HG02885 (cell line): Measurements from ENCODE around the gene PTPRB.
A peak's percentile ranks its signal among the peaks of the same experiment; 100 is the strongest.

Source experiments
- ATAC-seq: cut with Tn5 transposase; IDR thresholded peaks from one replicate; pipeline ENCODE4 v1.9.1; 2021; ENCODE audit warnings: mild to moderate bottlenecking; ENCODE audit not compliant: unreplicated experiment, poor library complexity

Gene PTPRB

DNA sequence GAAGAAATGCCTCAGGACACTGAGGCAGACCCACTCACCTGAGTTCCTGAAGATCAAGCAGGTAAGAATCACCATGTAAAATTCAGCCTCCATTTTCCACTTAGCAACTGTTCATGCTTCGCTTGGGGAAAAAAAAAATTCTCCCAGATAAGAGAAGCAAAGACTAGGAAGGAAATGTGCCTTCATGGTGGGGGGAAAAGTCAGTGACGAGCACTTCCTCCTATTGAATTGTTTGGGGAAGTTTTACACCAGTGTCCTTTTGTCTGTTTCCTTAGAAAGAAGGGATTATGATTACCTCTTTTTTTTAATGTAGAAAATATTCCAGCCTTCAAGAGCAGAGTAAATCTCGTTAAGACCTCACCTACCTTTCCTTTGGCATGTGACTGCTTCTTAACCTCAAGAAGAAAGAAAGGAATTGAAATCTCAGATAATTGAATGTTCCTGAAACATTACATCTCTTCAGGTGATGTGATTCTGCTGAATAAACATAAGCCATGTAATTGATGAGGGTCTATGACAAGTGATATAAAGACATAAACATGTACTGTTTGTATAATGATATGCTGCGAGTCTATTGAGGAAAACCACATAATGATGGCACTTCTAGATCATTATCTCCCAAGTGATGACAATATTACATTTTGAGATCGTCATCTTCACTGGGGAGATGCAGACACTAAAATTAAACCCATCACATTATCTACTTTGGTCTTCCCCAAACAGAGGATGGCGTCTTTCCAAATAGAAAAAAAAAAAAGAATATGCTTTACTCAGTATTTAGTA, at the start of gene PTPRB:
Gene PTPRB (minus strand): TSS at position 127 of the 783 bp plus-strand sequence. CDS start 34 bp downstream, at position 93.
- ATAC-seq, result no peak

DNA sequence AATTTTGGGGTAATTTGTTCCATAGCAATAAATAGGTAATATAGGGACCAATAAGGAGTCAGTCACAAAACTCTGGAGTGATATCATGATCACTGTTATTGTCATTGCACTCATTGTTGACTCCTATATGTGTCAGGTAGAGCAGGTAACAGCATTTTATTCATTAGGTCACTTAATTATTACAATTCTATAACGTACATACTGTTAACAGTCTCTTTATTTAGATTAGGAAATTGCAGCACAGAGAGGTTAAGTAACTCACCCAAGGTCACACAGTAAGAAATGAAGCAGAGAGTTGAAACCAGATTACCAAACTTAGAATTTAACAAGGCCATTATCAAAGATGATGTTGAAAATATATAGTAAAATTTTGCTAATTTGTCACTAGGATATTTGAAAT, 49.7 kb upstream of the PTPRB start:
- ATAC-seq, result no peak

DNA sequence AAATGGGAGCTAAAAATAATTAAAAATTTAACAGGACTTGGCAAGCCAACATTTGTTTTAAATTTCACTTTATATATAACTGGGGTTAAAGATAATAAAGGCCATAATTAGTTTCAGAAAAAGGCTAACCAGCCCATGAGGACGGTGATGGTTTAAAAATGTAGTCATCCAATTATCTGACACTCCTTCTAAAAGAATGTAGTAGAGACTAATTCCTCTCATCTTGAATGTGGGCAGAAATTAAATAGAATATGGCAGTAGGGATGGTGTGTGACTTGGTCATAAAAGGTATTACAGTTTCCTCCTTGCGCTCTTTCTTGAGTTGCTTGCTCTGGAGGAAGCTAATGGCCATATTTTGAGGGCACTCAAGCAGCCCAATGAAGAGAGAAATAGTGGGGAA, 49.1 kb upstream of the PTPRB start:
- no peak for ATAC-seq

DNA sequence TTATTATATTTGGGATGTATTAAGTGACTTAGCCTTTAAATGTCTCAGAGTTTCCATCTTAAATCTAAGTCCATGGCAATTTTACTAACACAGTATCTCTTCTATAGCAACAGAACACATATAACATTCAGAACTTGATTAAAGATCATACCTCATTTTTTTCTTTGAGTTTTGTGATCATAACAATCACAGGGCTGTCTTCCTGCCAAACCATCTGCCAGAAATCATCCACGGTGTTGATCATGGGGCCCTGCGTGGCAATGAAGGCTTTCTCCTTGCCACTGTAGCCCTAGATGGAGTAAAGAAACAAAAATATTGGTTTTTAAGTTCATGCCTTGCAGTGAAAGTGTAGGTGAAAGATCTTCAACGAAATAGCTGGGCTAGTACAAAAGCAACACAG, 46.7 kb upstream of the PTPRB start:
- no peak for ATAC-seq

DNA sequence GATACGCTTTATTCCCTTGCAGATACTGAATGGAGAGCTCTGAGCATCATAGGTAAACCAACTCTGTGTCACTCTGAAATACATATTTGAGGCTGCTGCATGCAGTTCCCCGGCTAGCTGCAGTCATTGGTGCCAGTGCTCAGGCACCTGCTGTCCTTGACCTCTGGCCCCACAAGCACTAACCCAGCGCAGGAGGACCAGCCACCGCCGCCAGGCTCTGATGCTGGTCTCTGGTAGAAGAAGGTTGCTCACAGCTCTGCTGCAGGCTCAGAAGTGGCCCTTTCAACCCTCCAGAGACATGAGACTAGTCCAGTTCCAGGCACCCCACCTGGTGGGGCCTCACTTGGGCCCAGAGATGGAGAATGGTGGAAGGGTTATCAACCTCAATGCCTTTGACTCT, 34.5 kb upstream of the PTPRB start:
- ATAC-seq, result no peak

DNA sequence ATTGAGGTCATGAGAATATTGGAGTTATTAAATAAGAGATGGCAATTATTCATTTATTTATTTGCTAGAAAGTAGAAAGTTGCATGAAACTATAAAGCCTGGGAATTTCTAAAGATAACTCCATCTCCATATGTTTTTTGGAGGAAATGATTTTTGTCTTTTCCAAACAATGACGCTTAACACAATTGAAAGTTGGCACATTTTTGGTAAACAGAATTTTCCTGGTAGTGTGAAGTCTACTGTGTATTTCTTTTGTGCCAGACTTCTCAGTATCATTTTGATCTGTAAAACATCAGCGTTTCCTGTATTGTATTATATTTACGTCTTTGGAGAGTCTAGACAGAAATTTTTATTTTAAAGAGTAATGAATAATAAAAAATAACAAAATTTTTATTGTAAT, 33.7 kb upstream of the PTPRB start:
- ATAC-seq, result no peak

DNA sequence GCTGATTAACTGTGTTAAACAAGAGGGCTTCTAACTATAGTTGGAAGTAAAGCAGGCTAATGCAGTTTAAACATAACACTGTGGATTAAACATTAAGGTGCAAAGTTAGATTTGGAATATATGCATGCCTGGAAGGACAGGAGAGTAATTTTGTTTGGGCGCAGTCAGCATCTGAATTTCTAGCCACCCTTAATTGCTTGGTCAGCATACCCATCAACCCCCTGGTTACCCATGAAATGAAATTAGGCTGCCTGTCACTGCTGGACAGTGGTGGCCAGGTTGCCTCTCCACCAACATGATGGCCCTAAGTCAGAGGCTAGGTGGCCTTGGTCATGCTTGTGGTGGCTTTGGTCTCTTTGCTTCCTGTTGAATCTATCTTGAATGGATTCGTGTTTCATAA, 30.0 kb upstream of the PTPRB start:
- ATAC-seq, result no peak

DNA sequence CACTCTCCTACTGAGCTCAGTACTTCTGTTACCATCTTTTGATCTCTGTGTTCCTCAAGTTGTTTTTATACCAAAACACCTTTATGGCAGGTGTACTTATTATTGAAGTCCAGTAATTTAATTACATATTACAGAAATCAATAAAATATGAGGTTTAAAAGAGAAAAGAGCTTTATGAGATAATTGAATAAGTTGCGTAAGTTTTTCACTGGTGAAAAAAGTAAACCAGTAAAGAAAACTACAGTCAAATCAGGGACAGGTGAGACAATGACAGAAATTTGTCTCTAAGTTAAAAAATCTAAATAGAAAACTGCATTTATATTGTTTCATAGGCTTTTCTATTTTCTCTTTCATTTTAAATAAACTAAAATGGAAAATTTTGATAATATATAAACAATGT, 29.1 kb upstream of the PTPRB start:
- ATAC-seq, result no peak

DNA sequence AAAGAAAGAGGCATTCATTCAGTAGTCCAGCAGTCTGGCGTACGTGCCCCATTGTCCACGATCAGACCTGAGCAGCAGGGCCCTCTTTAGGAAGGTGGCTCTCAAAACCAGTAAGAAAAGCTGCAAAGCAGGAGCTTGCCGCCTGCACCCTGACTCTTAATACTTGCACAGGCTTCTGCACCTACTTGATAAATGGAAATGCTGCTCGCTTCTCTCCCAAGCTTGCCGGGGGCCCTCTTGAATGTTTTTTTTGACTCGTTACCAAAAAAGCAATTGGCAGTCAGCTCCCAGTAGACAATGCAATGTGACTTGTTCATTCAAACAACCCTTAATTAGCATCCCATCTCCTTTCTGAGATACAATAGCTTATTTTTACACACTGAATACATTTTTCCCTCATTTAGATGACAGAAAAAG, 27.2 kb upstream of the PTPRB start:
- ATAC-seq, result no peak

DNA sequence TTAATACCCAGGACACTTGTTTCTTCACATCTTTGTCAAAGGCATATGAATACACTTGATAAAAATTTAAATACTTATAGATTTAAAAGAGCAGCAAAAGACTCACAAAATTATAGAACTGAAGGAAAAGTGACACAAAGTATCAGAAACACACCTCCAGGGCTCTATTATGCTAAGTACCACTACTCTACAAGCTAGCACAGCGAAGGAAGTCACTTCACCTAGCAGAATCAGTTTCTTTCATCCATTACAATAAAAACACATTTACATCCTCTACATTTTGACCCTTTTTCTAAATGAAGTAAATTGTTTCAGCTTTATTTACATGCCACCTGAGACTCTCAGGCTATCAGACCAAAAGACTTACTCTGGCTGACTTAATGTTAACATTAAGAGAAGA, 26.6 kb upstream of the PTPRB start:
- ATAC-seq, result no peak

DNA sequence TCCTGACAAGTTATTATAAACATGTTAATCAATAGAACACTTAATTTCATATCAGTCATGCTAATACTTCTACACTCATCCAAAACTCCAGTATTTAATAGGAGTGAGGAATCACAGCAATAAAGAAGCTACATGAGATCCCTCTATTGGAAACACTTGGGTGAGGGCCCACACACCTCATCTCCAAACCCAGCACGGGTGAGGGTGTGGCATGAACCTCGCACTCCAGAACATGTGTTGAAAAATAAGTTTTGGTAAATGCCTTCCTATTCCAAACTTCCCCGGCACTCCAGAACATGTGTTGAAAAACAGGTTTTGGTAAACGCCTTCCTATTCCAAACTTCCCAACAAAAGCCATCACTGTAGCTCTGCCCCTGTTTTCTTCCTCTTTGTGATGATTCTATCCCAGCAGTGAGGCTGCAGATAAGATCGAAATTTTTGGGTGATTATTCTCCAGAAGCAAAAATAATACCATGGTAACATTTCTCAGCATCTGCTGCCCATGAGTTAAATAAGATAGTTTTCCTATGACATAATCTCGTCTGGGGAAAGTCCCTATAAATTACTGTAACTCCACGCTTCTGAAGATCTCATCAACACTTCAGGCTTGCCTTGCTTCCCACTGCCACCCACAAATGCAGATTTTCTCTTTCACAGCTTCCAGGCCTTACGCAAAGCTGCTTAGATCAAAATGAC, 24.4 kb upstream of the PTPRB start:
- peak; percentile 65 for ATAC-seq

DNA sequence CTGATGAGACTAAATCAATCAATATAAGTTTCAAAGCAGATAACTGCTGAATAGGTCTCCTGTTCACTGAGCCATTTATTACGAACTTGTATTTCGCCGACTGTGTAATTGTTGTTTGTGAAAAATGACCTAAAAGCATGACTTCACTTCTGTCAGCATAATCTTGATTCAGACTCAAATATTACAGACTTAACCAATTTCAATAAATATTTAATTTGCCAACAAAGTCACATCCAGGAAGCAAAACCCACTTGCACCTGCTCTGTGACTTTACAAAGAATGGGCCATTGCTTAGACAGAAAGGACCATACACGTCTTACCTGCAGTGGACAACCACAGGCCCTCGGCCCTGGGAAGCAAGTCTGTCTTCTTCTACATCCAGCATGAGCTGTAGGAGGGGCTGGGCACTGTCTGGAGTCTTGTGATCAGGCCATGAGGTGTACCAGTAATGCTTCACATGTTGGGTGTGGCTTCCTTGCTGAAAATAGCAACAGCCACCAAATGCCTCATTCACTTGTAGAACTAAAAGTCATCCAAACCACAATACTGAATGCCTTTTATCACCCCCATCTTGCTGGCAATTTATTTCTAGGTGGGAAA, 23.5 kb upstream of the PTPRB start:
- no peak for ATAC-seq

DNA sequence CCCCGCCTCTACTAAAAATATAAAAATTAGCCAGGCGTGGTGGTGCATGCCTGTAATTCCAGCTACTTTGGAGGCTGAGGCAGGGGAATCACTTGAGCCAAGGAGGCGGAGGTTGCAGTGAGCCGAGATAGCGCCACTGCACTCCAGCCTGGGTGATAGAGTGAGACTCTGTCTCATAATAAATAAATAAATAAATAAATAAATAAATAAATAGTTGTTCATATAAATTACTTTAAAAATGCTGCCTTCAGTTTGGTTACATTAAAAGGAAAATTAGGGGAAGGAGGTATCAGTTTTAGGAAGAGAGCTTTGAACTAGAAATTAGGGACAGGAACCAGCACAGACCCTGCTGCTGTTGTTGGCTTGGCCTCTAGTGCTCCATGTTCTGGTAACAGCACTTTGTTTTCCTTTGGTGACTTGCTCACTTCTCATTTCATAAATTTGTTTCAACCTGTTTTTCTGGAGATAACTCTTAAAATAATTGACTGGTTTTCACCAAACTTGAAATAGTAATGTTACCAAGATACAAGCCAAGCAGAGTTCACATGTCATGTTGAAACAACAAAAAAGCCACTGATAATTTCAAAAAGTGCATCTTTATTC, 22.9 kb upstream of the PTPRB start:
- ATAC-seq, result no peak

DNA sequence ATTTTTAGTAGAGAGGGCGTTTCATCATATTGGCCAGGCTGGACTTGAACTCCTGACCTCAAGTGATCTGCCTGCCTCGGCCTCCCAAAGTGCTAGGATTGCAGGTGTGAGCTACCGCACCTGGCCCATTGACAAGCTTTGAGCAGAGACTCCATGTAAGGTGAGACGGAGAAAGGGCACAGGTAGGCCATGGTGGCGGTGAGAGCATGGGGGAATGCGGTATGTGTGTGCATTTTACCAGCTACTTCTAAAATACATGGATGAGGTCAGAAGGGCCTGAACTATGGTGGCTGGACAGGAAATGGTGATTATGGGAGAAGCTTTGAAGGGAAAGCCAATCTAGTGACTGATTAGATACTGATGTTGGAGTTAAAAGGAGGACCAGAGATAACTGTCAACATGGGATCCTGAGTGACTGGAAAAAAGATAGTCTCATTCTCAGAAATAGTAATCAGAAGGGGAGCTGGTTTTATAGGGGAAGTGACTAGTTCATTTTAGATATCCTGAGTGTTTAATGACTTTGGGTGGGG, 21.9 kb upstream of the PTPRB start:
- ATAC-seq, result no peak

DNA sequence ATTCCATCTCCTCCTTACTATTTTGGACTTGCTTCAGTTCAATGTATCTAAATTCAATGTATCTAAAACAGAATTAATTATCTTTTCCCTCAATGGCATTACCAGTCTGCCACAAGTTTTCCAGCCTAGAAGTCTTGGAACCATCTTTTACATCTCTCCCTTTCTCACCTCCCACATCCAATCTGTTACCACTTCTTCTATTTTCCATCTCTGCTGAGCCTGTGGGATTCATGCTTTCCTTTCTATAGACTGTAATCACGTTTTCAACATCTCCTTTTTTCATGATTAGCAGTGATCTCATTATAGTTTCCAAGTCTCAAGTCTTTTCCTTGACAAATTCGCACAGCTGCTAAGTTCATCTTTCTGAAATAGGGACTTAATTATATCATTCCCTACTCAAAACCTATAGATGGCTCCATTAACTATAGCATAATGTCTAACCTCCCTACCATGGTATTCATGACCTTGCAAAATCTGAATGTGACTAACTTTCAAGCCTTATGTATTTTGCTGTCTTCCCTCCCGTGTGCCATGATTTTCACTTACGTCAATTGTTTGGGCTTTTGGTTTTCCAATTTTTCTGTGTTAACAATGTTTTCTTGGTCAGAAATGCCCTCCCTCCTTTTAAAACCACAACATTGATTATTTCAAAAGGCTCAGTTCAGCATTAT, 20.5 kb upstream of the PTPRB start:
- ATAC-seq, result no peak

DNA sequence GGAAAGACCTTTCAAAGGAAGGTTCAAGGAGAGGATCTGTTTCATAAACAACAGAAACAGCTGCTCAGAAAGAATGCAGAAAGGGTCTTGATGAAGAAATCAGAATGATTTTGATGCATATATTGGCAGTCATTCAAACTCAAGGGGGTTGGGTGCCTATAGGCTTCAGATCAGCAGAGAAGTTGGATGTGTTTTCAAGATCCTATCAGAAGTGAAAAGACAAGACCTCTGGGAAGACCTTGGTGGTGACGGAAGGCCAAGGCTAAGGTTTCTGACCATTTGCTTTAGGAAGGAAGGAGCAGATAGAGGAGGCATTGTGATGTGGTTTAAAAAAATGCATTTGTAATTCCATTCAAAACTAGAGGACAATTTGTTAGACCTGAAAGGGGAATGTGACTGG, 15.2 kb upstream of the PTPRB start:
- ATAC-seq, result no peak

DNA sequence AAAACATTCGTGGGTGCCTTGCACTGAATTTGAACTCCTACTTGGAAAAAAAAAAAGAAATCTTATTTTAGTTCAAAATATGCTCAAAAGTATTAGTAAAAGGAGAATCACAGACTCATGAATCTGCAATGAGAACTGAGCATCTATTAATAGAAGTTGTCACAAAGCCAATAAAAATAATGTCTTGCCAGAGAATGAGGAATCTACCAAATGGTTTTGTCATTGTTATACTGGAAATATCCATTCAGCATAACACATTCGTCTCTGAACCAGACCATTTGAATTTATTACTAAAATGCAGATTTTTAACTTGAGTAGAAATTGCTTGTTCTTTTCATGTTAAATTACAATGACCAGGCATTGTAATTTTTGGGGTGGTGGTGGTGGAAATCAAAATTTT, 11.6 kb upstream of the PTPRB start:
- ATAC-seq, result no peak

DNA sequence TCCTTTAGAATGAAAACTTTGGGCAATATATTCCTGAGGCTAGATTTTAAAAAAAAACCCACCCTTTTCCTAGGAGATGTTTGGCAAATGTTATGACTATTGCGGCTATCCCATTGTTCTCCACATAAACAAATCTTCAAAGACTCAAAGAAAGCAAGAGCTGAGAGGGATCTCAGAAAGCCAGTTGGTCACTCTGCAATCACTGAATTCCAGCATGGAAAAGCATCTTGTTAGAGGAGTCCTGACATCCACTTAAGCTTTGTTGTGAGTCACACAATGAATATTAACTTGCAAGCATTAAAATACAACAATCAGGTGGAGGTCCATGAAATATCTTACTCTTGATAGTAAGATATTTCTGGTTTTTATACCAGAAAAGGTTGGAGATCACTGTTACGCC, 11.0 kb upstream of the PTPRB start:
- ATAC-seq, result no peak

DNA sequence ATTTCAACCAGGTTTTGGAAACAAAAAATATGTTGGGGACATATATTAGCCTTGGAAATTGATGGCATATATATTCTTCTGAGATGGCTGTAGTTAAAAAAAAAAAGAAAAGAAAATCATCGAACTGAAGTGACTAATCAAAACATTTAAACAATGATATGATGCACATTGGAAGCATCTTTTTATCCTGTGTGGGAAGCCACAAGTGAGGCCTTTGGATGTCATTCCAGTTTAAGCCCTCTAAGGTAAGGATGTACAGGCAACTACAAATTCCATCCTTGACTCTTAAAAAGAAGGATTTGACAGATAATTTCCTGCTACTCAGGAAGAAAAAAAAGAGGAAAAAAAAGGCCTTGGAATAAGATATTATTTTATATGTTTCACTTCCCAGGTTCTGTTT, 9.6 kb upstream of the PTPRB start:
- no peak for ATAC-seq

DNA sequence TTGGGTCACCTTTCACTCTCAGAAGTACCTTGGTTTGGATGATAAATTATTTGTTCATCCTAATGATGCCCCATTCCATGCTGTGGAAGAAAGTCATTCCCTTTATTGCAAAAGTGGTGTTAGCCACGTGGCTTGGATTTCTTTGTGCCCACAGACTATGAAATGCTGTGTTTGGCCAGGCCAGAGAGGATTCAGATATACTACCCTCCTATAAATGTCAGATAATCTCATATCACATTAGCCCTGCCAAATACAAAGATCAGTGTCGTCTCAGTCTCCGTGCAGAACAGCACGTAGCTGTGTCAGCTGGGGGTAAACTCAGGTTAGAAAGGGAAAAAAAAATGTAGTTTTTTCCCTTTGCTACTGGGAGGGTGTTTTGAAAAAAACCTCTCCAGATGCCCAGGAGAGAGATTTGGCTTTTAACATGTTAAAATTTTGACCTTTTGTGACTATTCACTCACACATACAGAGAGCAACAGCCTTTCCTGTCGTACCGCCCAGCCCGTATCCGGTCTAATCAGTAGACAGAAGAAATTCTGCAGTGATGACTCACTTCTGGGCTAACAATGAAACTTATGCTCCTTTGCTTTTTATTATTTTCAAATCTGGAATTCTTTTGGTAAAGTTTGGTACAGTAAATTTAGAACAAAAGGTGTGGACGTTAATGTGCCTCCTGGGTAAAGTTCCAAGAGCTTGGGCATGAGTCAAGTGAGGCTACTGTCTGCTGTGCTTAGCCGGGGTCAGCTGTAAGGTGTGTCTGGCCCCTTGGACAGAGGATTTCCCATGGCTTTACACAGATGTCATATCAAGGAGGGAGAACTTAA, 8.5 kb upstream of the PTPRB start:
- peak; percentile 49 for ATAC-seq
